GM18499 (cell line): ENCODE measurements around the gene TRIM47.
"Not testable (repeated sequence)": the region's sequence is repeated elsewhere in the genome, so short reads cannot be mapped to it uniquely, and the experiment has no call there.

Experiments used
- ATAC-seq: cut with Tn5 transposase; IDR thresholded peaks from one replicate; pipeline ENCODE4 v1.9.1; 2021; ENCODE audit warnings: moderate number of reproducible peaks; ENCODE audit not compliant: insufficient read depth, unreplicated experiment

The TRIM47 gene

DNA sequence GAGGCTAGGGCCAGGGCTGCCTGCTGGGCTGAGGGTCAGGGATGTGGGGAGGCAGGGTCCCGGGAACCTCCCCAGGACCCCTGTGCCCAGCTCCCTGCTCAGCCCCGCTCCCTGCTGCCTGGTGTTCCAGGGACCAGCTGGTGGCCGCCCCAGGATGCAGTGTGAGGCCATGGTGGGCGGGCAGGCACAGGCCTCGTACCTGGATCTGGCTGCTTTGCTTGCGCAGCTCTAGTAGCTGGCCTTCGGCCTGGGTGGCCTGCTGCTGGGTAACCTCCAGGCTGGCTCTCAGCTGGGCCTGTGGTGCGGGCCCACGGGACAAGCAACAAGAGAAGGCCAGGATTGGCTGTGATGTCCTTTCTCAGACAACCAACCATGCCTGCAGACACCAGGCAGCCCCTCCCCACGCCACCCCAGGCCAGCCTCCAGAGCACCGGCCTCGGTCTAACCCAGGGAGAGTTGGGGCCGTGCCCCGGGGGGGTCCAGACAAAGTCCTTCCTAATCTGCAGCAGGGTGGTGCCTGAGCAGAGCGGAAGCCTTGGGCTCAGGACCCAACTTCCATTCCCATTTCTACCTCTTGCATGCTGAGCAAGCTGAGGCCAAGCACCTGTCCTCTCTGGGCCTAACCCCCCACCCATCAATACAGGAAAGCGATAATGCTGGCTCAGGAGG, 14.3 kb upstream of the TRIM47 start:
- no peak for ATAC-seq

DNA sequence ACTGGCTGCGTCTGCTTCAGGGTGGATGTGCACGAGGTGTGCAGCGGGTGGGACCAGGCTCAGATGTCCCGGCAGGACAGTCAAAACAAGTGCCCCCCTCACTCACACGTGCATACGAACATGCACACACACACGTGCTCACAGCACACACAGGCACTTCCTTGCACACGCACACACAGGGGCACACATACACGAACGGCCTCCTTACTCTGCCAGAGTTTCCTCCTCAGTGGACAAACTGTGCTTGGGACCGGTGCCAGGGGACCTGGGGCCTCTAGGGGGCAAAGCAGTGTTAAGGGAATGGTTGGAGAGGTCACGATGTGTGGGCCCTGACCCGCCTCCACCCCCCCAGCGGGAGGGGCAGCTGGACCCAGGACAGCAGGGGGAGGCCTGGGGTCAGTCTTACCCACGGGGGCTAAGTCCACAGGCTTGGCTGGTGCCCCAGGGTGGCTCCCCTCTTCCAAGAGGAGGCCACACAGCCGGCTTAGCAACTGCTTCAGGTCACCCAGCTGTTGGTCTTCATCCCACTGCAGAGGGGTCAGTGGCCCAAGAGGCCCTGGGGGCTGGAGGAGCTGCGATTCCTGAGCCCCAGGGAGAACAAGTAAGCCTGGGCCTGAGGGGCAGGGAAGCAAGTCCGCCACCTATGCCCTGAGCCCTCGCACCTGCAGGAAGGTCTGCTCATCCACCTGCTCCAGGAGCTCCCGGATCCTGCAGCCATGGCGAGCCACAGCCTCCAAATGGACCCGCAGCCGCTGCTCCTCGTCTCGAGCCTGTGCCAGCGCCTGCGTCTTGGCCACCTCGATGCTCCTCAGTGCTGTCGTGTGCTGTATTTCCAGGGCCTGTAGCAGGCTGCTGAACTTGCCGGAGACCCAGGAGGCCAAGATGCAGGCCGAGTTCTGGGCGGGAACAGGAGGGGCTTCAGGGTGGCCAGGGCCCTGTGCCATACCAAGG, 13.5 kb upstream of the TRIM47 start:
- ATAC-seq = no peak

DNA sequence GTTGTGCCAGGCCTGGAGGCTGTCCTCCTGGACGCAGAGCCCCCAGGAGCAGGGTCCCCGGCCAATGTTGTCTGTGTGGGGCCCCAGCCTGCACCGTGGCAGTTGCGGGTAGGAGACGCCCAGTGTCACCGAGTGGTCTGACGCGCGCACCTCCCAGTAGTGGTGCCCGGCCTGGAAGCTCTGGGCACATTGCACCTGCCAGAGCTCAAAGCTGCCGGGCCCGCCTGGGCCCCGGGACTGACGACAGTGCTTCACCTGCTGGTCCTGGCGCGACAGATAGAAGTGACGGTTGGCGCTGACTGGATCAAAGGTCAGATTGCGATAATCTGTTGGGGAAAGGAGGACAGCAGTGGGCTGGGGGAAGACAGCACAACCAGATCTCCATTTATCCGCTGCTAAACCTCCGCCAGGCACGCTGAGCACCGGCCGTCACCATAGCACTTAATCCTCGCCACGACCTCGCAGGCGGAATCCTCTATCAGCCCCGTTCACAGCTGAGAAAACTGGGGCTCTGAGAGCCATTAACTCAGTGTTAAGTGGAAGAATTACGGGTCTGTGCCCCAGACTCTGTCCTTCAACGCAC, 12.7 kb upstream of the TRIM47 start:
- no peak for ATAC-seq

DNA sequence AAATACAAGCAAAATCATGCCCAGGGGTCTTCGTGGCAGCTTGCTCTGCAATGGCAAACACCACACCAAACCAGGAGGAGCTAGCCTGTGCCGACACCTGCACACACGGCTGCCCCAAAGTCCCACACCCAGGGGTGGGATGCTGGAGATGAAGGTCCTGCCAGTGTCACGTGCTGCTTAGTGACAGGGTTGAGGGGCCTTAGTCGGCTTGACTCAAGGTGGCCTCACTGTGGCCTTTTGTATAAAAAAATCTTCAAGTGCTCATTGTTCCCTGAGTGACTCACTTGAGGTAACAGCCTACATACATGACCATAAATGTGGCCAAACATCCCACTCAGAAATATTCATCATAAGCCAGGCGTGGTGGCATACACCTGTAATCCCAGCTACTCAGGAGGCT, 11.1 kb upstream of the TRIM47 start:
- ATAC-seq = no peak

DNA sequence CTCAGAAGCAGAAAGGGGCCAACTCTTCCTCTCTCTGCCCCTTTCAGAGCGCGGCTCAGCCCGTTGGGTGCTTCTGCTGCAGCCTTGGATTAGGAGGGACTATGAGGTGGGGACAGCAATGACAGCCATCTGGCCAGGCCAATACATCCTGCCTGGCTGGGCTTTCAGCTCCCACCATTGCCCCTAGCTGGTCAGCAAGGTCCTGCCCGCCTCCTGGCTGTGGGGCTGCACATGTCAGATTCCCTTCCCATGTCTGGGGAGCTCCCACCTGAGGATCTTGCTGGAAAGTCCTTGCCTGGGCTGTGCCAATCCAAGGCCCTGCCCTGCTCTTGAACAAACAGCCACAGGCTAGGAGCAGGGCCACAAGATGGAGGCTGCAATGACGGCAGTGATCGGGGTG, 10.1 kb upstream of the TRIM47 start:
- ATAC-seq = no peak

DNA sequence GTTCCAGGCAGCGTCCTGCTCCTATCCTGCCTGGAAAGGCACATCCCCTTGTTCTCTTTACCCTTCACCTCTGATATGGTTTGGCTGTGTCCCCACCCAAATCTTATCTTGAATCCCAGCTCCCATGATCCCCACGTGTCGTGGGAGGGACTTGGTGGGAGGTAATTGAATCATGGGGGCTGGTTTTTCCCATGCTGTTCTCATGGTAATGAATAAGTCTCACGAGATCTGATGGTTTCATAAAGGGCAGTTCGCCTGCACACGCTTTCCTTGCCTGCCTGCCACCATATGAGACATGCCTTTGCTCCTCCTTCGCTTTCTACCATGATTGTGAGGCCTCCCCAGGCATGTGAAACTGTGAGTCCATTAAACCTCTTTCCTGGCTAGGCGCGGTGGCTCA, 7.5 kb upstream of the TRIM47 start:
- not testable (repeated sequence) for ATAC-seq

DNA sequence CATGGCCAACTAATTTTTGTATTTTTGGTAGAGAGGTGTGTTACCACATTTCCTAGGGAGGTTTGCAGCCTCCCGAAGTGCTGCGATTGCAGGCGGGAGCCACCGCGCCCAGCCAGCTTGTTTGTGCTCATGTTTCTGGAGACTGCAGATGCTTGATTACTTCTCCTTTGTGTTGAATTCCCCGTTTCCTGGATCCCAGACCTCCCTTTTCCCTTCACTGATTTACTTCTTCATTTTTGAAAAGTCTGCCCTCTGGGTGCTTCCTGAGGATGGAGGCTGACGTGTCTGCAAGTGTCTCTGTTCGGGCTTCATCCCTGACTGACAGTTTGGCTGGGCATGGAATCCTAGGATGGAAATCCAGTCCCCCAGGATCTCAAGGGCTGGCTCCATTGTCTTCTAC, 7.0 kb upstream of the TRIM47 start:
- ATAC-seq = no peak

DNA sequence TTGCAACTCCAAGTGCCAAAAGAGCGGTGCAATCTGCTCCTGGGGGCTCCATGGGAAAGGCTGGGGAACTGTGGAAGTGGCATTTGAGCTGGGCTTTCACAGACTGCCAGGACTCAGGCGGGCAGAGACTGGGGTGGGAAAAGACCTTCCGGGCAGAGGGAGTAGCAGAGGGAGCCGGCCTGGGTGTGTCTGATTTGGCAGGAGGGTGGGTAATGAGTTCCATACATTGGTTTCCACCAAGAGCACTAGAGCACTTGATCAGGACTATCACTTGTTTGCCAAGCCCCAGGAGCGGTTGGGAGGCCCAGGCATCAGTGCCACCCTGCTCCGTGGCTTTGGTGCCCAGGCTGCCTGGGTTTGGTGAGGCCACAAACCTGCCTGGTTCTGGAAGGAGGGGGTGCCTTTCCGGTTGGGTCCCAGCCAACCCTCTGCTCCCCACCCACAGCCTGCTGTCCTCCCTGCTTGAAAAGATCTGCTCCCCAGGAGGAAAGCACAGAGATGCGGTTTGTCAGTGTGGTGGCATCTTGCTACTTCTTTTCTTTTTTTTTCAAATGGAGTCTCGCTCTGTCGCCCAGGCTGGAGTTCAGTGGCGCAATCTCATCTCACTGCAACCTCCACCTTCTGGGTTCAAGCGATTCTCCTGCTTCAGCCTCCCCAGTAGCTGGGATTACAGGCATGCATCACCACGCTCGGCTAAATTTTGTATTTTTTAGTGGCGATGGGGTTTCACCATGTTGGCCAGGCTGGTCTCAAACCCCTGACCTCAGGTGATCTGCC, 3.5 kb upstream of the TRIM47 start:
- no peak for ATAC-seq

DNA sequence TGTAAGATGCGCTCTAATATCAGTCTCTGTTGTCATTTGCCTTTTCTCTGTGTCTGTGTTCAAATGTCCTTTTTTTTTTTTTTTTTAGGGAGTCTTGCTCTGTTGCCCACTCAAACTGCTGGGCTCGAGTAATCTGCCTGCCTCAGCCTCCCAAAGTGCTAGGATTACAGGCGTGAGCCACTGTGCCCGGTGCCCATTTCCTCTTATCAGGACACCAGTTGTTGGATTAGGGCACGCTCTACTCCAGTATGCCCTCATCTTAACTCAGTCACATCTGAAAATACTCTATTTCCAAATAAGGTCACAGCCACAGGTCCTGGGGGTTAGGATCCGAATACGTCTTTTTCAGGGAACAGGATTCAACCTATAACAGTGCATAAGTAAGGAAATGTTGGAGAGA, 1.9 kb upstream of the TRIM47 start:
- ATAC-seq = no peak

DNA sequence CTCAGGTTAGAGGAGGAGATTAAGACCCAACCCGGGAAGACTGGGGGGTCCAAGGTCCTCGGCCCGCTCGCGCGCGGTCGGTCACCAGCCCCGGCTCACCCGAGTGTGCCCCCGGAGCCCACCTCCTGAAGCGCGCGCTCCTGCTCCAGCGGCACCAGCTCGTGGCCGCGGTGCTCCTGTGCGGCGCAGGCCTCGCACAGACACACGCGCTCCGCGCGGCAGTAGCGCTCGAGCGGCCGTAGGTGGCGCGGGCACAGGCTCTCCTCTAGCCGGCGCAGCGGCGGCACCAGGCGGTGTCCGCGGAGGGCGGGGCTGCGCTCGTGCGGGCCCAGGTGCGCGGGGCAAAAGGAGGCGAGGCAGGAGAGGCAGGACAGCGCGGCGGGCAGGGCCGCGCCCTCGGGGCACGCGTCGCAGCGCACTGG, 618 bp downstream of the TRIM47 start:
- ATAC-seq = no peak

DNA sequence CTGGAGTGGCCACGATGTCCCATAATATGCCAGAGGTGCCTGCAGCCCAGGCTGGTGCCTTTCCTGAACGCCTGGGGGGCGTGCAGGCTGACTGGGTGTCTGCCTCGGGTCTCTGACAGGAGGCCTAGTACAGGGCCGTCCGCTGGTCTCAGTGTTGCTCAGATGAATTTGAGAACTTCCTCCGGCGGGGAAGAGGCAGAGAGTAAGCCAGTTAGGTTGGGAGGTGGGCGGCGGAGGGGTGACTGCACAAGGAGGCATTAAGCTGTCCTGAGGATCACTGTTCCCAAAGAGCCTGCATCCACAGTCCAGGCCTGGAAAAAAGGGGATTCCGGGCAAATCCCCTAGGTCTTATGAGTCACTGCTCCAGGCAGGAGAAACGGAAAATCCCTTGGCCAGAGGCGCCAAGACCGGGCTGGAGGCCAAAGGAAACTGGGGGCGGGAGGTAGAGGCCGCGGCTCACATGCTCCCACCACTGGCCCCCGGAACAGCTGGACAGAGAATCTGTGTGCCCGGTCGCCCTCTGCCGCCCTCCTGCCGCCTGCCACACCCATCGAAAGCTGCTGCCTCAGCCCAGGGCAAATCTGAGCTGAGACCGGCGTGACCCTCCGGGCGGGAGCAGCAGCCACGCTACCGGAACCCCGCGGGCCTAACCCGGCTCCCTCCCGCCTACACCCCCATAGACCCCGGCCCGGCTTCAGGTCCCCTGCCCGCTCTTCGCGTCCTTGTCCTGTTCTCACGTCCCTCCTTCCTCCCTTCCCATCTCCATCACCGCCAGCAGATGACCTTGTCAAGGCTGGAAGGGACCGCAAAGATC, 1.2 kb downstream of the TRIM47 start:
- ATAC-seq = no peak

DNA sequence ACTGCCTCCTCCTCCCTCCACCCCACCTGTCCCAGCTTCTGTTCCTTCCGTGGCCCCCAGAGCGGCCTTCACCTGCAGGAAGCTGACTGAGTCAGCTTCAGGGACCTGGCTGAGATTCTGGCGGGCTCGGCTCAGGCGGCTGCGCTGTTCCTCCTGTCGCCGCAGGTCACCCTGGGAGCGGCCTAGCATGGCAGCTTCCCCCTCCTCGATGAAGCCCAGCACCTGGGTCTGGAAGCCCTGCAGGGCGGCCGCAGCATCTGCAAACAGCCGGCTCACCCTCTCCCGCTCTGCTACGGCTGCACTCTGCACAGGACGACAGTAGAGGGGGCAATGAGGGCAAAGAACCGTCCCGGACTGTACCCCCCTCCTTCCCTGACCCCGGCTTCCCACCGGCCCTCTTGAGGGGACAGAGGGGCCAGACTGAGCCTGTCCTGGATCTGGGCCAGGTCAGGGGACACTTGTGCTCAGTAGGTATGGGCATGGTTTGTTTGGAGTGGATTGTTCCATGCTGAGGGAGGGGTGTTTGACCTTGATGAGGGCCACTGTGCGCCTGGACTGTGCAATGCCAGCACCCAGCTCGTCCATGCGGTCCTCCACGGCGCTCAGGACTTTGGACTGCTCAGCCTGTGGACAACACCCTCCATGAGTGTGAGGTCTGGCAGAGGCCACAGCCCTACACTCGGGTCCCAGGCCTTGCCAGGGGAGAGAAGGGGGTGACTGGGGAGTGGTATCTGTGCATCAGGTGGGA, 2.0 kb downstream of the TRIM47 start:
- no peak for ATAC-seq

DNA sequence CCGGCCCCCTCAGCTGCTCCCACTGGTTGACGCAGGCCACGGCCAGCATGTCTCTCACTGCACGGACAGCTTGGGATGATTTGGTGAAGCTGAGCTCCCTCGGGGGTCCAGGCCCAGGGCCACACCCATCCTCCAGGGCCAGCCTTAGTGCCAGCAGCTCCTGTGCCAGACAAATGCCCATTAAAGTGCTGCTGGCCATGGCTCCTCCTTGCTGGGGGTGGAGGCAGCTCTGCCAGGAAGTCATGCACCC, 2.5 kb downstream of the TRIM47 start:
- no peak for ATAC-seq

DNA sequence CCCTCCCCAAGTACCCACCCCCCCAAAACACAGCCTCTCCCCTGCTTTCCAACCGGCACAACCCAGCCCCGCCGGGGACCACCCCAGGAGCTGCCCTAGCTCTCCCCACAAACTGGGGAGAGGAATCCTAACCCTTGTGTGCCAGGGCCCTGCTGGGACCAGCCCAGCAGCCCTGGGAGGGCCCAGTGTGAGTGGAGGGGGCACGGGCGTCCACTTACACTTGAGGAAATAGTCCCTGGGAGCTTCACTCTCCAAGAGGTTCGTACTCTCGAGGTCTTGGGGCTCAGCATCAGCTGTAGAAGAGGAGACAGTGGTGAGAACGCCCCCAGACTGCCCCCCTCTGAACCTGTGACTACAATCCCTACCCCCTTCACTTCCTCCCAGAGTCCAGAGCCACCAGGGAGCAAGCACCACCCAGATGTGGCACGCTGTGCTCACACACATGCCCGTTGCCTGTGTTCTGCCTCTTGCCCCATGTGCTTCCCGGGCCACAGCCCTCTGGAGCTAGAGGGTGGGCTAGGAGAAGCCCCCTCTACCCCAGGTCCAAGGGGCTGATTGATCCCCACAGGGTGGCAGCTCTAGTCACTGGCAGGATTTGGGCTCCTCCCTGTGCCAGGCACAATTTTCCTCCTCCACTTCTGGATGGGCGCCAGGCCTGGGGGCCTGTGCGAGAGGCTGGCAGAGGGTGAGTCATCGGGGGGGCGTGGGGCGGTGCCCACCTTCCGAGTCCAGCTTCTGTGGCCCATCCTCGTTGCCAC, 3.0 kb downstream of the TRIM47 start:
- ATAC-seq = no peak

DNA sequence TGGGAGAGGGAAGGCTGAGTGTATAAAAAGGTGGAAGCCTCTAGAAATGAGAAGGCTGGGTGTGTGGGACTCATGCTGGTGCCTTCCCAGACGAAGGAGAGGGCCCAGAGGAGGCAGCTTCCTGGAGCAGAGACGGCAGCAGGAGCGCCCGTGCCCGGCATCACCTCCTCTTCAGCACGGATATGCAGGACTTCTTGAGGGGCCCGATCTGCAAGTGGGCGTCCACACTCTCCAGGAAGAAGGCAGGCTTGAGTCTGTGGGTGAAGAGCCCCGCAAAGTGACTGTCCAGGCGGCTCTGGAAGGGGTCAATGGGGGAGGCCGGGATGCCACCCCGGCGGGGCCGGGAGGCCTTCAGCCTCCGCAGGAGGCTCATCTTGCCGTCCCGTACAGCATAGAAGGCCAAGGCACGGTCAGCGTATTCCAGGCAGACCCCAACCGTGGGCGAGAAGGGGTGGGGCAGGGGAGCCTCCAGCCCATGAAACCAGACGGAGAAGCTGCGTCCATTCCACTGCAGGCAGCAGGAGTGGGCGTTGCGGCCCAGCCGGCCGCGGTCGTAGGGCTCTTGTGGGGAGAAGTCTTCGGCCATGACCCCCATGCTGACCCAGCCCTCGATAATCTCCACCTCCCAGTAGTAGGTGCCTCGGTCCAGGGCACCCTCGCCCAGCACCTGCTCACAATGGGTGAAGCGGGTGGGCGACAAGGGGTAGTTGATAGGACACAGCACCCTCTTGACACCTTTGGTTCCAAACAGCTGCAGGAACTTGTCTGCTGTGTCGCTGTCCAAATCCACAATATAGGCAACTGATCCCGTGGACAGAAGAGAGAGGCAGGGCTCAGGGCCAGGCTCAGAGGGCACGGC, 3.8 kb downstream of the TRIM47 start:
- ATAC-seq = no peak

DNA sequence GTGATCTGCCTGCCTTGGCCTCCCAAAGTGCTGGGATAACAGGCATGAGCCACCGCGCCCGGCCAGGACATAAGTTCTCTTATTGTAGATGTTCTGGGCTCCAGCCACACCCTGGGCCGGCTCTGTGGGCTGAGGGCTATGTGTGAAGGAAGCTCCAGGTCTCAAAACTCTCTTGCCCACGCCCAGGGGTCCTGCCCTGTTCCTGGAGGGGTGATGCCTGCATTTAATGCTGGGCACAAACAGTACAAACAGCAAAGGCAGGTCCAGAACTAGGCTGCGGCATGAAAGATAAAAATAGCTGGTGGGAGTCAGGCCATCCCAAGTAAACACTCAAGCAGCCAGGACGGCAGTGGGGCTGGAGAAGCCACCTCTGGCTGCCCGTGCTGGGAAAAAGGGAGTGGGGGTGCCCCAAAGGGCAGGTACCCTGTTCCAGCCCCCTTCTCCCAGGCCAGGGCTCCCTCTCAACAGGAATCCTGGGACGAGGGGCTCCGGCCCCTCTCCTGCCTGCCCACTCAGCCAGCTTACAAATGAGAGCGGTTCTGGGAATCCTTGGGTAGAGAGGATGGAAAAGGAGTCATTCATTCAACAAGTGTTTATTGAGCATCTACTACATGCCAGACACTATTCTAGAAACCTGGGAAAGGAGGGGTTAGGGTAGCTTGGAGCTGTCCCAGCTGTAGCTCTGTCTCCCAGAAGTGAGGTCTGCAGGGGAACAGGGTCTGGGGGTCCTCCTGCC, 4.6 kb downstream of the TRIM47 start:
- ATAC-seq = no peak
